Measurements from ENCODE around the gene SYNJ2. TPM values are rescaled to one million over a fixed set of nuclear protein-coding genes. Genes with fewer than 3 reads are reported as not detected.
A peak's percentile ranks its signal among the peaks of the same experiment; 100 is the strongest.

Gene SYNJ2
- total RNA-seq, 1 donor from 2014 or later: 4.5 TPM

DNA sequence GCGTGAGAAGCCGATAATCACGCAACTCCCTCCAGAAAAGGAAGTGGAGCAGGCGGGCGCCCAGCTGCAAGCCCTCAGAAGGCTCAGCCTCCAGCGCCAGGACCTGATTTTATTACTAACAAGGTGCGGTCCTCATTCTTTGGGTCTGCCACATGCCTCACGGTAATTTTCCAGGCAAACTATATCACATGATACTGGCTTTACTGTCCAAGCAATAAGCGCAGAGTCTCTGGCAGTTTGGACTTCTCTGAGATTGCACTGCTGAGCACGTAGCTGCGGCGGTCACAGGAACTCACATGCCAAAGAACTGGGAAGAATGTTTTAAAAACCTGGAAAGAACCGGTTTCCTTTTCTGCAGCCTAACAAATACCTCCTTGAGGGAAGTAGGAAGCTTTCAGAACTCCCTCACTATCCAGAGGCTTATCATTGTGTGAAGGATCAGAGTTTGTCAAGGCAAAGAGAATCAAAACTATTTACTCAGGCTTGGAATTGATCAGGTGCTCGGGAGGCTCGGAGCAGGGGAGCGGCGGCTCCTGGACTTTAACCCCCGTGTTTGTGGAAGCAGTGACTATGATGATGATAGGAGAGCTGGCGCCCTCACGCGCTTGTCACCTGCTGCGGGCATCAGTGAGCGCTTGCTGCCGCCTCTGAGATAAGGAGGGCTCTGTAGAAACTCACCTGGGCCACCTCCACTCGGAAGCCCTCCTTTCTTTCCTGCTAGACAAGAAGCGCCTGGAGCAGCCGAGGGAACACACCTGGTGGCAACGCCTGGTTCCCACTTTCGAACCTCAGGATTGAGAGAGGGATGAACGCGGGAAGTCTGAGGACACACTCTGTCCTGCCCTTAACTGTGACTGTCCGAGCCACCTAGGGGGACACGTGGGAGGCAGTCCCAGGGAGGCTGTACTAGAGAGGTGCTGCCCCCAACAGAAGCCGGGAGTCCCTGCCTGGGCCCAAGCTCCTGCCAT lies 27.2 kb upstream of the SYNJ2 start:
- no peak overlapping the region for H3K27ac ChIP-seq
- H3K27me3 ChIP-seq (ENCODE audit: low read depth): peaks cover 4% of the 10 kb centered on the region
- ATAC-seq (peak; percentile 48 to 50), DNase-seq (no peak)
- intact Hi-C loops (cut with DNase I): no loop called here
- H3K9me3 ChIP-seq: peaks cover 21% of the 10 kb centered on the region
- H3K36me3 ChIP-seq: no peaks in the 10 kb centered on the region
- H3K4me3 ChIP-seq: peak overlapping the region; percentile 18
- TF ChIP-seq, protein P1, sequence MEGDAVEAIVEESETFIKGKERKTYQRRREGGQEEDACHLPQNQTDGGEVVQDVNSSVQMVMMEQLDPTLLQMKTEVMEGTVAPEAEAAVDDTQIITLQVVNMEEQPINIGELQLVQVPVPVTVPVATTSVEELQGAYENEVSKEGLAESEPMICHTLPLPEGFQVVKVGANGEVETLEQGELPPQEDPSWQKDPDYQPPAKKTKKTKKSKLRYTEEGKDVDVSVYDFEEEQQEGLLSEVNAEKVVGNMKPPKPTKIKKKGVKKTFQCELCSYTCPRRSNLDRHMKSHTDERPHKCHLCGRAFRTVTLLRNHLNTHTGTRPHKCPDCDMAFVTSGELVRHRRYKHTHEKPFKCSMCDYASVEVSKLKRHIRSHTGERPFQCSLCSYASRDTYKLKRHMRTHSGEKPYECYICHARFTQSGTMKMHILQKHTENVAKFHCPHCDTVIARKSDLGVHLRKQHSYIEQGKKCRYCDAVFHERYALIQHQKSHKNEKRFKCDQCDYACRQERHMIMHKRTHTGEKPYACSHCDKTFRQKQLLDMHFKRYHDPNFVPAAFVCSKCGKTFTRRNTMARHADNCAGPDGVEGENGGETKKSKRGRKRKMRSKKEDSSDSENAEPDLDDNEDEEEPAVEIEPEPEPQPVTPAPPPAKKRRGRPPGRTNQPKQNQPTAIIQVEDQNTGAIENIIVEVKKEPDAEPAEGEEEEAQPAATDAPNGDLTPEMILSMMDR (IDR thresholded peaks at IDR 0.05): no peak
- H3K4me1 ChIP-seq: peaks cover 6% of the 10 kb centered on the region

DNA sequence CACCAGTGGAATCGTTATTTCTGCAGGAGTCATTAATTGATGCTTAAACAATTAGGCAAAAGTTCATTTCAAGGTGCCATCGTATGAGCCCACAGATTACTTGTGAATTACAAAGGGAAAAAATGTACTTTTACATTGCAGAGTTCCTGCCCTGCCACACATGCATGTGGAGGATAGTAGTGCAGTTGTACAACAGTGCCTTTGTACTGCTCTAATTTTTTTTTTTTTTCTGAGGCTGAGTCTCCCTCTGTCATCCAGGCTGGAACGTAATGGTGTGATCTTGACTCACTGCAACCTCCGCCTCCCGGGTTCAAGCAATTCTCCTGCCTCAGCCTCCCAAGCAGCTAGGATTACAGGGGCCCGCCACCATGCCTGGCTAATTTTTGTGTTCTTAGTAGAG lies 26.0 kb upstream of the SYNJ2 start:
- no peak overlapping the region for H3K27ac ChIP-seq
- no peak overlapping the region for H3K4me3 ChIP-seq
- H3K36me3 ChIP-seq: no peaks in the 10 kb centered on the region
- TF ChIP-seq, protein P1 (IDR thresholded peaks at IDR 0.05): no peak
- ATAC-seq (no peak), DNase-seq (no peak)
- H3K27me3 ChIP-seq (ENCODE audit: low read depth): peaks cover 4% of the 10 kb centered on the region
- intact Hi-C loops (cut with DNase I): no loop called here
- H3K4me1 ChIP-seq: peaks cover 6% of the 10 kb centered on the region
- H3K9me3 ChIP-seq: peaks cover 16% of the 10 kb centered on the region

DNA sequence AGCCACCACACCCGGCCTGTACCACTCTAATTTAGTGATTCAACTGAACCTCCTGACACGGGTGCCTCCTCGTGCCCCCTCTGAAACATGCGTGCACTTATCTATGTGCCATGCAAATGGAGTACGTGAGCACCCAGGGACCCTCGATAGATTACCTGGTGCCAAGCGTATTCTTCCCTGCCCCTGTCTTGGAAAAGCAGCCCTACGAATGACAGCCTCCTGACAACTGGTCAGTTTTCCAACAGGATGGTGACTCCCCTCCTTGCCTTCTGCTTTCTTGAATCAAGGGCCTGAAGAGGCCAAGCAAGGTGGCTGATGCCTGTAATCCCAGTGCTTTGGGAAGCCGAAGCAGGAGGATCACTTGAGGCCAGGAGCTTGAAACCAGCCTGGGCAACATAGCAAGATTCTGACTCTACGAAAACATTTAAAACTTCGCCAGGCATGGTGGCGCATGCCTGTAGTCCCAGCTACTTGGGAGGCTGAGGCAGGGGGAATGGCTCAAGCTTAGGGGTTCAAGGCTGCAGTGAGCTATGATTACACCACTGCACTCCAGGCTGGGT lies 25.4 kb upstream of the SYNJ2 start:
- TF ChIP-seq, protein P1 (IDR thresholded peaks at IDR 0.05): no peak
- H3K27me3 ChIP-seq (ENCODE audit: low read depth): peaks cover 4% of the 10 kb centered on the region
- H3K27ac ChIP-seq: no peak overlapping the region
- no peak overlapping the region for H3K4me3 ChIP-seq
- intact Hi-C loops (cut with DNase I): no loop called here
- H3K36me3 ChIP-seq: no peaks in the 10 kb centered on the region
- peaks cover 6% of the 10 kb centered on the region for H3K4me1 ChIP-seq
- no peak for DNase-seq
- H3K9me3 ChIP-seq: peaks cover 14% of the 10 kb centered on the region
- ATAC-seq: no peak

DNA sequence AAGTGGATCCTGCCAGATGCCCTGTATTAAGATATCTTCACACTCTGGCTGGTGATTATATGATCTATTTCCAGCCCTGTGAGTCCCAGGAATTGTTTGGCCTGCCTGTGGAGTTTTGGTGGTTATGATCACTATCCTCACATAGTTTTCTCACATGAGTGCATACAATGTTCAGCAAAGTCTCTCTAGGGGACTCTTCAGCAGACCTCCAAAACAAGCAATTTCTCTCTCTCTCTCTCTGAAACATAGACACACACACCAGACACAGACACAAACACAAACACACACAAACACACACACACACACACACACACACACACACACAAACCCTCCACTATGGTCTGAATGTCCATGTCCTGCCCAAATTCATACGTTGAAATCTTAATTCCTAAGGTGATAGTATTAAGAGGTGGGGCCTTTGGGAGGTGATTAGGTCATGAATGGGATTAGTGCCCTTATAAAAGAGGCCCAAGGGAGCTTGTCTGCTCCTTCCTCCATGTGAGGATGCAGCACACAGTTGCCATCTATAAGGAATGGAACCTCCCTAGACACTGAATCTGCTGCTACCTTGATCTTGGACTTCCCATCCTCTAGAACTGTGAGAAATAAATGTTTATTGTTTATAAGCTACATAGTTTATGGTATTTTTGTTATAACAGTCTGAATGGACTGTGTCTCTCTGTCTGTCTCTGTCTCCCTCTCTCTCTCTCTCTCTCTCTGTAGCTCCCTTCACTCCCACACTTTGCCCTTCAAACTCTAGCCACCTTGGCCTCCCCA lies 22.0 kb upstream of the SYNJ2 start:
- Histone ChIP-seq H3K4me1 (no peaks in the 10 kb centered on the region), H3K27ac (no peak overlapping the region), H3K36me3 (no peaks in the 10 kb centered on the region), H3K4me3 (no peak overlapping the region), H3K9me3 (peaks cover 14% of the 10 kb centered on the region), H3K27me3 (ENCODE audit: low read depth) (no peaks in the 10 kb centered on the region)
- intact Hi-C loops (cut with DNase I): no loop called here
- TF ChIP-seq, protein P1 (IDR thresholded peaks at IDR 0.05): no peak
- DNase-seq (no peak), ATAC-seq (no peak)

DNA sequence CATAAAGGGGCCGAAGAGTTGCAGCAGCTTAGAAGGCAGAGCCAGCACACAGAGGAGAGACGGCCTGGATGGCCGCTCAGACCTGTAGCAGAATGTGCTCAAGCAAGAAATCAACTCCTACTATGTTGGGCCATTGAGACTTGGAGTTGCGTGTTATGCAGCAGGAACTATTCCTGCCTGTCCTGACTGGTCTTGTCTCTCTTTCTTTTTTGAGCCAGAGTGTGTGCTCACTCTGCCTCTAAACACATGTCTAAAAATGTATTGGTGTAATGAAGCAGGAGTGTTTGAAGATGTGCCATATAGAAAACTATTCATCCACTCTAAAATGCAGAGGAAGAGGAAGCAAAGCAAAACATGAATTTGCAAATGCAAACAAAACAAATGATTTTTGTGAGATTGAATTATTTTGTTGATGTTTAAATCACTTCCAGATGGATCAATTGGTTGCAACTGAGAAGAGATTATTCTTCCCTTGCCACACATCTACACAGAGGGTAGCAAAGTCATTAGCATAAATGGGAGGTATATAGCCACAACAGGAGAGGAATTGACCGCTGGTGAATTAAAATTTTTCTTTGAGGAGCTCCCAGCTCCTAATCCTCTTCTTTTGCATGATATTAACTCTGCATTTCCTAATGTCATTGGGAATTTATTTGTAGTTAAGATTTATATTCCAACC lies 20.4 kb upstream of the SYNJ2 start:
- no peaks in the 10 kb centered on the region for H3K36me3 ChIP-seq
- no peak overlapping the region for H3K4me3 ChIP-seq
- DNase-seq: no peak
- intact Hi-C loops (cut with DNase I): no loop called here
- no peaks in the 10 kb centered on the region for H3K4me1 ChIP-seq
- peaks cover 14% of the 10 kb centered on the region for H3K9me3 ChIP-seq
- no peak for ATAC-seq
- H3K27me3 ChIP-seq (ENCODE audit: low read depth): no peaks in the 10 kb centered on the region
- TF ChIP-seq, protein P1 (IDR thresholded peaks at IDR 0.05): no peak
- H3K27ac ChIP-seq: no peak overlapping the region
